Daoy (cell line): ENCODE results near the gene CIZ1. TPM values are rescaled to one million over a fixed set of nuclear protein-coding genes. Genes with fewer than 3 reads are reported as not detected.

Experiments
- DNase-seq: peaks from one replicate; pipeline ENCODE4 v3.0.0-alpha.2; 2015; ENCODE audit warnings: low read depth
- total RNA-seq: library from RNA; depleted of rRNA; stranded (reverse); fragments of >200 nt; shearing (Covaris generic); gene quantifications from 2 replicates; pipeline ENCODE4 v1.2.3, GENCODE V29; 2014

The CIZ1 gene
- total RNA-seq, 1 experiment from 2014 or later = 35.8 TPM

GRCh38 chr9:128163027-128163515 is 28.3 kb downstream of the CIZ1 start:
- DNase-seq = no peak

- peak; percentile 76 for DNase-seq
Observed at GRCh38 chr9:128162215-128163026, 29.0 kb downstream of the CIZ1 start.

GRCh38 chr9:128161215-128161902 is 30.0 kb downstream of the CIZ1 start:
- DNase-seq = no peak

- peak; percentile 54 for DNase-seq
Observed at GRCh38 chr9:128160603-128160987, 30.8 kb downstream of the CIZ1 start.

- DNase-seq = peak; percentile 98
Observed at GRCh38 chr9:128159784-128160602, 31.4 kb downstream of the CIZ1 start, which contains the start of gene BBLN. TSS of gene BBLN (plus strand) at chr9:128160265. CDS start at chr9:128160408, 143 bp downstream.

- peak; percentile 59 for DNase-seq
Observed at GRCh38 chr9:128159522-128159783, 31.9 kb downstream of the CIZ1 start.

- DNase-seq = no peak
Observed at GRCh38 chr9:128155736-128156500, 35.5 kb downstream of the CIZ1 start.

GRCh38 chr9:128153947-128154695 is 37.3 kb downstream of the CIZ1 start:
- DNase-seq = no peak

GRCh38 chr9:128153060-128153946 is 38.1 kb downstream of the CIZ1 start:
- no peak for DNase-seq

- no peak for DNase-seq
Observed at GRCh38 chr9:128152133-128153059, 39.0 kb downstream of the CIZ1 start.

GRCh38 chr9:128151309-128152132 is 39.9 kb downstream of the CIZ1 start:
- DNase-seq = peak; percentile 2

GRCh38 chr9:128150594-128151308 is 40.6 kb downstream of the CIZ1 start:
- DNase-seq = peak; percentile 28

GRCh38 chr9:128149951-128150593 is 41.3 kb downstream of the CIZ1 start:
- DNase-seq = no peak

GRCh38 chr9:128149001-128149701 is 42.2 kb downstream of the CIZ1 start, which contains the start of gene LCN2:
TSS of gene LCN2 (plus strand) at chr9:128149453. CDS start at chr9:128149526, 73 bp downstream.
- no peak for DNase-seq

GRCh38 chr9:128148509-128149000 is 42.8 kb downstream of the CIZ1 start:
- no peak for DNase-seq
